ENCODE results near the gene PPP2R2D.

GRCh38 chr10:131860311-131860710 lies 40.5 kb upstream of the PPP2R2D start:
- TF ChIP-seq CTCF (IDR thresholded peaks at IDR 0.05) (no peak), POLR2A (IDR thresholded peaks at IDR 0.05) (no peak)

Data from right lobe of liver (tissue), 4 donors.